ENCODE data around the gene TTC21A. TPM values are rescaled to one million over a fixed set of nuclear protein-coding genes. Genes with fewer than 3 reads are reported as not detected.

Gene TTC21A
- total RNA-seq, 1 donor from 2014 or later, result 12.3 TPM

DNA sequence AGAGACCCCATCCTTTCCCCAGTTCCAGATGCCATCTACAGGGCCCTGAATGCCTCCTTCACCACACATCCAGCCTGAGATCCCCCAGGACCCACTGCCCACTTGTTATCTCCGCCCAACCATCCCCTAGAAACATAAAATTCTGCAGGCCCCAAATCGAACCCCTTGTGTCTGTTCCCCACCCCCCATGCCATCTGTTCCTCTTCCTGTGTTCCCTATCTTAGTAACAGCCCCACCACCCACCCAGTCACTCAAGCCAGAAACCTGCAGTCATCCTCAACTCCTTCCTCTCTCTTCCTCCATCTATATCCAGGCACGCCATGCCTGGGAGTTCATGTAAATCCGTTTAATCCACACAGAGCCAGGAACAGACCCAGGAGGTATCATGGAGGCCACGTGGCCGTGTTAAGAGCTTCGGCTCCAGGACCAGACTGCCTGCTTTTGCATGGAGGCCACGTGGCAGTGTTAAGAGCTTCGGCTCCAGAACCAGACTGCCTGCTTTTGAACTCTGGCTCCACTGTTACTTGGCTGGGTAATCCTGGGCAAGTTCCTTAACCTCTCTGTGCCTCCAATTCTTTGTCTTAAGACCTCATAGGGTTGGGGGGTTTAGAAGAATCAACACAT lies 41.1 kb downstream of the TTC21A start:
- Mint-ChIP-seq H3K9me3 (no peaks in the 10 kb centered on the region), H3K27ac (peak overlapping the region; percentile 99), H3K36me3 (peaks cover 13% of the 10 kb centered on the region), H3K4me3 (peak overlapping the region; percentile 97), H3K4me1 (peaks cover 74% of the 10 kb centered on the region), H3K27me3 (ENCODE audit: low read depth) (no peaks in the 10 kb centered on the region)
- TF ChIP-seq, protein P1, sequence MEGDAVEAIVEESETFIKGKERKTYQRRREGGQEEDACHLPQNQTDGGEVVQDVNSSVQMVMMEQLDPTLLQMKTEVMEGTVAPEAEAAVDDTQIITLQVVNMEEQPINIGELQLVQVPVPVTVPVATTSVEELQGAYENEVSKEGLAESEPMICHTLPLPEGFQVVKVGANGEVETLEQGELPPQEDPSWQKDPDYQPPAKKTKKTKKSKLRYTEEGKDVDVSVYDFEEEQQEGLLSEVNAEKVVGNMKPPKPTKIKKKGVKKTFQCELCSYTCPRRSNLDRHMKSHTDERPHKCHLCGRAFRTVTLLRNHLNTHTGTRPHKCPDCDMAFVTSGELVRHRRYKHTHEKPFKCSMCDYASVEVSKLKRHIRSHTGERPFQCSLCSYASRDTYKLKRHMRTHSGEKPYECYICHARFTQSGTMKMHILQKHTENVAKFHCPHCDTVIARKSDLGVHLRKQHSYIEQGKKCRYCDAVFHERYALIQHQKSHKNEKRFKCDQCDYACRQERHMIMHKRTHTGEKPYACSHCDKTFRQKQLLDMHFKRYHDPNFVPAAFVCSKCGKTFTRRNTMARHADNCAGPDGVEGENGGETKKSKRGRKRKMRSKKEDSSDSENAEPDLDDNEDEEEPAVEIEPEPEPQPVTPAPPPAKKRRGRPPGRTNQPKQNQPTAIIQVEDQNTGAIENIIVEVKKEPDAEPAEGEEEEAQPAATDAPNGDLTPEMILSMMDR (IDR thresholded peaks at IDR 0.05; ENCODE audit: unreplicated experiment), result no peak
- no peak for DNase-seq (ENCODE audit: low spot score in 2 of 2, unreplicated experiment in 2 of 2)

GRCh38 chr3:39149059-39149455 lies 41.6 kb downstream of the TTC21A start:
- TF ChIP-seq, protein P1 (IDR thresholded peaks at IDR 0.05; ENCODE audit: unreplicated experiment), result no peak
- peak overlapping the region; percentile 99 for H3K27ac Mint-ChIP-seq
- H3K4me3 Mint-ChIP-seq, result peak overlapping the region; percentile 97
- no peak for DNase-seq (ENCODE audit: low spot score in 2 of 2, unreplicated experiment in 2 of 2)
- H3K9me3 Mint-ChIP-seq, result no peaks in the 10 kb centered on the region
- no peaks in the 10 kb centered on the region for H3K27me3 Mint-ChIP-seq (ENCODE audit: low read depth)
- peaks cover 74% of the 10 kb centered on the region for H3K4me1 Mint-ChIP-seq
- H3K36me3 Mint-ChIP-seq, result peaks cover 12% of the 10 kb centered on the region

DNA sequence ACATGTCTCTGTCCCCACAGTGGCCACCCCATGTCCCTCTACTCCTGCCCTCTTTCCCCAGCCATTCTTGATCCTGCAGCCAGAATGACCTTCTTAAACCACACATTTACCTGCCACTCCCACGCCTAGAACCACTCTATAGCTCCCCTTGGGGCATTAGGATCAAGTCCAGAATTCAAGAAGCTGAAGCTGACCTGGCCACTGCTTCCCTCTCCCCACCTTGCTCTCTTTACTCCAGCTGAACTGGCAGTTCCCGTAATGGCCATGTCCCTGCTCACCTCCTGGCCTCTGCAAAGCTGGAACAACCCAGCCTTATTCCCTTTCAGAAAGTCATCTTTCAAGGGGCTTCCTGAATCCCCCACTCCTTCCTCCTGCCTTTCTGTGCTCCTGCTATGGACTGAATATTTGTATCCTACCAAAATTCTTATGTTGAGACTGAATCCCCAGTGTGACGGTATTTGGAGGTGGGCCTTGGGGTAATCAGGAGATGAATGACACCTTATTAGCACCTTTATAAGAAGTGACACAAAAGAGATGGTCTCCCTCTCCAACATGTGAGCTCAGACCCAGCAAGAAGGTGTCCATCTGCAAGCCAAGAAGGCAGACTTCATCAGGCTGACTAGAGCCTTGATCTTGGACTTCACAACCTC lies 42.1 kb downstream of the TTC21A start:
- Mint-ChIP-seq H3K4me1 (peaks cover 77% of the 10 kb centered on the region), H3K4me3 (peak overlapping the region; percentile 97), H3K27ac (peak overlapping the region; percentile 99), H3K9me3 (no peaks in the 10 kb centered on the region), H3K36me3 (peaks cover 8% of the 10 kb centered on the region), H3K27me3 (ENCODE audit: low read depth) (no peaks in the 10 kb centered on the region)
- no peak for DNase-seq (ENCODE audit: low spot score in 2 of 2, unreplicated experiment in 2 of 2)
- TF ChIP-seq, protein P1 (IDR thresholded peaks at IDR 0.05; ENCODE audit: unreplicated experiment), result no peak

DNA sequence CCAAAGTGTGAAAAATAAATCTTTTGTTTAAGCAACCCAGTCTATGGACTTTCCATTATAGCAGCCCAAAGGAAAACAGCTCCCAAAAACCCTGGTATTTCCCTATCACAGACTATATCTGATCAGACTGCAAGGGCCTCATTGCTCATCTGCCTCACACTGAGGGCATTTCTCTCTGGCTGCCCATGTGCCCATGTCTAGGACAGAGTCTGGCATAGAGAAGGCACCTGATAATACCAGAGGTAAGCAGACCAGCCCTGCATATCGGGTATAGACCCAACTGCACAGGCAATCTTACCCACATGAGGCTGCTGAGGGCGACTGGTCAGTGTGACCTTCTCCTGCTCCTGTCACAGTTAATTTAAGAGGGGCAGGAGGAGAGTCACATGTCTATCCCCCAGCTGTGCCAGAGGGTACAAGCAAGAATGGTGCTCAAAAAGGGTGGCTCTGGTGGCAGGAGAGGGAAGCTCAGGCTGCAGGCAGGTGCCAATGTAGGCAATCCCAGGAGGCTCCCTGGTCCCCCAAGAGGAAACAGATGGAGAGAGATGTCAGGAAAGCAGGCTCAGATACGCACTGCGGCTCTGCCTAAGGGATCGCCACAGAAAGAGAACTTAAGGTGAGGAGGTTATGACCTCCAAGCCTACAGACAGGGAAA lies 42.8 kb downstream of the TTC21A start:
- Mint-ChIP-seq H3K27me3 (ENCODE audit: low read depth) (no peaks in the 10 kb centered on the region), H3K9me3 (no peaks in the 10 kb centered on the region), H3K4me3 (peak overlapping the region; percentile 97), H3K36me3 (peaks cover 6% of the 10 kb centered on the region), H3K4me1 (peaks cover 76% of the 10 kb centered on the region), H3K27ac (peak overlapping the region; percentile 99)
- DNase-seq (ENCODE audit: low spot score in 2 of 2, unreplicated experiment in 2 of 2), result no peak
- TF ChIP-seq, protein P1 (IDR thresholded peaks at IDR 0.05; ENCODE audit: unreplicated experiment), result no peak

GRCh38 chr3:39150803-39151631 lies 43.5 kb downstream of the TTC21A start:
- TF ChIP-seq, protein P1 (IDR thresholded peaks at IDR 0.05; ENCODE audit: unreplicated experiment), result no peak
- peak overlapping the region; percentile 99 for H3K27ac Mint-ChIP-seq
- H3K4me3 Mint-ChIP-seq, result peak overlapping the region; percentile 97
- no peaks in the 10 kb centered on the region for H3K9me3 Mint-ChIP-seq
- peak; percentile 69 to 83 for DNase-seq (ENCODE audit: low spot score in 2 of 2, unreplicated experiment in 2 of 2)
- no peaks in the 10 kb centered on the region for H3K27me3 Mint-ChIP-seq (ENCODE audit: low read depth)
- H3K36me3 Mint-ChIP-seq, result peaks cover 2% of the 10 kb centered on the region
- H3K4me1 Mint-ChIP-seq, result peaks cover 75% of the 10 kb centered on the region
